ENCODE results near the gene DLG2. TPM values are rescaled to one million over a fixed set of nuclear protein-coding genes. Genes with fewer than 3 reads are reported as not detected.
"Not testable (repeated sequence)": the region's sequence is repeated elsewhere in the genome, so short reads cannot be mapped to it uniquely, and the experiment has no call there.

The DLG2 gene
- total RNA-seq, 3 donors from 2014 or later (not counting 1 experiment from before 2014, with no cell fraction given) = 1.7 to 2.9 (median 2.2) TPM

DNA sequence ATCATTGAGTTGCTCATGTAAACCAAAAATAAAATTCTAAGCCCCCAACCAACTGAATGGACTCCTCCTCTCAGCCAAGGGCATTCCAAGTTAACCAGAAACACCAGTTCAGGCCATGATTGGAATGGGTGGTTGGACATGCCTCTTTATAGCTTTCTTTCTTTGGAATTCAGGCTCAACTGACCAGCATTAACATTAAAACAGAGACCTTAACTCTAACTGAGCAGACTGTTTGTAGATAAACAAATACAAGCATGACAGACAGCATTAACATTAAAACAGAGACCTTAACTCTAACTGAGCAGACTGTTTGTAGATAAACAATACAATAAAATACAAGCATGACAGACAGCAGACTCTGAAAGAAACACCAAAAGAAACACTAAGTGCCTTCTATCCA, 278.2 kb downstream of the DLG2 start:
- H3K36me3 ChIP-seq (ENCODE audit: control insufficient read depth, insufficient read depth, low read length) = no peaks in the 10 kb centered on the region
- Mint-ChIP-seq H3K4me1 (no peaks in the 10 kb centered on the region), H3K27me3 (ENCODE audit: low read depth in 2 of 2) (no peaks in the 10 kb centered on the region), H3K36me3 (no peaks in the 10 kb centered on the region), H3K9me3 (peaks cover 17 to 20% of the 10 kb centered on the region in 2 donors), H3K27ac (no peak overlapping the region), H3K4me3 (no peak overlapping the region)
- no peaks in the 10 kb centered on the region for H3K27me3 ChIP-seq (ENCODE audit: control insufficient read depth, insufficient read depth, low read length)
- intact Hi-C loops (cut with micrococcal nuclease) = no loop called here
- H3K9me3 ChIP-seq (ENCODE audit: control insufficient read depth, insufficient read depth, low read length) = peaks cover 11% of the 10 kb centered on the region
- H3K27ac ChIP-seq (ENCODE audit: low read length) = no peak overlapping the region
- H3K4me3 ChIP-seq (ENCODE audit: low read length) = no peak overlapping the region
- TF ChIP-seq, protein P1, sequence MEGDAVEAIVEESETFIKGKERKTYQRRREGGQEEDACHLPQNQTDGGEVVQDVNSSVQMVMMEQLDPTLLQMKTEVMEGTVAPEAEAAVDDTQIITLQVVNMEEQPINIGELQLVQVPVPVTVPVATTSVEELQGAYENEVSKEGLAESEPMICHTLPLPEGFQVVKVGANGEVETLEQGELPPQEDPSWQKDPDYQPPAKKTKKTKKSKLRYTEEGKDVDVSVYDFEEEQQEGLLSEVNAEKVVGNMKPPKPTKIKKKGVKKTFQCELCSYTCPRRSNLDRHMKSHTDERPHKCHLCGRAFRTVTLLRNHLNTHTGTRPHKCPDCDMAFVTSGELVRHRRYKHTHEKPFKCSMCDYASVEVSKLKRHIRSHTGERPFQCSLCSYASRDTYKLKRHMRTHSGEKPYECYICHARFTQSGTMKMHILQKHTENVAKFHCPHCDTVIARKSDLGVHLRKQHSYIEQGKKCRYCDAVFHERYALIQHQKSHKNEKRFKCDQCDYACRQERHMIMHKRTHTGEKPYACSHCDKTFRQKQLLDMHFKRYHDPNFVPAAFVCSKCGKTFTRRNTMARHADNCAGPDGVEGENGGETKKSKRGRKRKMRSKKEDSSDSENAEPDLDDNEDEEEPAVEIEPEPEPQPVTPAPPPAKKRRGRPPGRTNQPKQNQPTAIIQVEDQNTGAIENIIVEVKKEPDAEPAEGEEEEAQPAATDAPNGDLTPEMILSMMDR (IDR thresholded peaks at IDR 0.05) = no peak
- ATAC-seq (no peak), DNase-seq (no peak)
- no peaks in the 10 kb centered on the region for H3K4me1 ChIP-seq (ENCODE audit: control insufficient read depth, insufficient read depth, low read length)

DNA sequence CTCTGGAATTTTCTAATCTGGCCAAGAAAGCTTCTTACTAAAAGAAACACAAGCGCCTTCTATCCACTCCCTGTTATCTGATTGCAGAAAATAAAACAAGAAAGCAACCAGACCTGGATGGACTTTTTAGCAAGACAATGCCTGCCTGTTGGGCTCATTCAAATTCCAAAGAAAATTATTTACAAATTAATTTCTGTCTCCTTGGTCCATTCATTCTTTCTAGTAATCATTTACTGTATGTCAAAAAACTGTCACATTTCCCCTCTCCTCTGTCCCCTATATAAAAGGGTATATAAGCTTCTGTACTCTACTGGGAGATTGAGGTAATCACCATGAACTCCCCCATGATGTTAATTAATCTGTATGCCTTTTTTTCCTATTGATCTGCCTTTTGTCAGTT, 279.9 kb downstream of the DLG2 start:
- H3K9me3 Mint-ChIP-seq = peaks cover 23 to 26% of the 10 kb centered on the region in 2 donors
- TF ChIP-seq, protein P1 (IDR thresholded peaks at IDR 0.05) = no peak
- intact Hi-C loops (cut with micrococcal nuclease) = no loop called here

DNA sequence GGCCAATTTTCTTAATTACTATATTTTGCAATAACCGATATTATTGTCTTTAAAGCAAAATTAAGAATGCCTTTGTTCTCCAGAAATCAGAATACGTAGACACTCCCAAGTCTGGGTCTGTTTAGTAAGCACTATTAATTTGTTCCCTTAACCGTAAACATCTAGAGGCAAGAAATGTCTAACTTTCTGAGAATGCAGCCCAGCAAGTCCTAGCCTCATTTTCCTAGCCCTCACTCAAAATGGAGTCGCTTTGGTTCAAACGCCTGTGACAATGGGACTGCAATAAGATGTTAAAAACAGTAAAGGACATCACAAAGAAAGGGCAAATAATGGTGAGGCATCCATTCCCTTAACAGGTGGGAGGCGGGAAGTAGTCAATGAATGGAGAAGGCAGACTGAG, 280.7 kb downstream of the DLG2 start:
- H3K36me3 Mint-ChIP-seq = no peaks in the 10 kb centered on the region
- Histone ChIP-seq H3K36me3 (ENCODE audit: control insufficient read depth, insufficient read depth, low read length) (no peaks in the 10 kb centered on the region), H3K27ac (ENCODE audit: low read length) (no peak overlapping the region), H3K4me3 (ENCODE audit: low read length) (no peak overlapping the region), H3K4me1 (ENCODE audit: control insufficient read depth, insufficient read depth, low read length) (no peaks in the 10 kb centered on the region), H3K9me3 (ENCODE audit: control insufficient read depth, insufficient read depth, low read length) (peaks cover 8% of the 10 kb centered on the region), H3K27me3 (ENCODE audit: control insufficient read depth, insufficient read depth, low read length) (no peaks in the 10 kb centered on the region)
- no peaks in the 10 kb centered on the region for H3K4me1 Mint-ChIP-seq
- H3K27ac Mint-ChIP-seq = no peak overlapping the region
- no peak overlapping the region for H3K4me3 Mint-ChIP-seq
- 95% methylated on average over 6 of the region's 6 CpGs for WGBS (ENCODE audit: insufficient coverage)
- TF ChIP-seq, protein P1 (IDR thresholded peaks at IDR 0.05) = no peak
- peaks cover 21 to 23% of the 10 kb centered on the region in 2 donors for H3K9me3 Mint-ChIP-seq
- ATAC-seq (no peak), DNase-seq (no peak)
- intact Hi-C loops (cut with micrococcal nuclease) = no loop called here
- H3K27me3 Mint-ChIP-seq (ENCODE audit: low read depth in 2 of 2) = no peaks in the 10 kb centered on the region

More for the DNA sequence above, 279.9 kb downstream of the DLG2 start:
- peaks cover 11% of the 10 kb centered on the region for H3K9me3 ChIP-seq (ENCODE audit: control insufficient read depth, insufficient read depth, low read length)
- DNase-seq = no peak
- Mint-ChIP-seq H3K27ac (no peak overlapping the region), H3K36me3 (no peaks in the 10 kb centered on the region), H3K4me3 (no peak overlapping the region), H3K4me1 (no peaks in the 10 kb centered on the region), H3K27me3 (ENCODE audit: low read depth in 2 of 2) (no peaks in the 10 kb centered on the region)
- H3K36me3 ChIP-seq (ENCODE audit: control insufficient read depth, insufficient read depth, low read length) = no peaks in the 10 kb centered on the region
- no peaks in the 10 kb centered on the region for H3K27me3 ChIP-seq (ENCODE audit: control insufficient read depth, insufficient read depth, low read length)
- no peak for ATAC-seq
- no peak overlapping the region for H3K4me3 ChIP-seq (ENCODE audit: low read length)
- H3K27ac ChIP-seq (ENCODE audit: low read length) = no peak overlapping the region
- no peaks in the 10 kb centered on the region for H3K4me1 ChIP-seq (ENCODE audit: control insufficient read depth, insufficient read depth, low read length)
- 92% methylated on average over 1 of the region's 1 CpG for WGBS (ENCODE audit: insufficient coverage)

DNA sequence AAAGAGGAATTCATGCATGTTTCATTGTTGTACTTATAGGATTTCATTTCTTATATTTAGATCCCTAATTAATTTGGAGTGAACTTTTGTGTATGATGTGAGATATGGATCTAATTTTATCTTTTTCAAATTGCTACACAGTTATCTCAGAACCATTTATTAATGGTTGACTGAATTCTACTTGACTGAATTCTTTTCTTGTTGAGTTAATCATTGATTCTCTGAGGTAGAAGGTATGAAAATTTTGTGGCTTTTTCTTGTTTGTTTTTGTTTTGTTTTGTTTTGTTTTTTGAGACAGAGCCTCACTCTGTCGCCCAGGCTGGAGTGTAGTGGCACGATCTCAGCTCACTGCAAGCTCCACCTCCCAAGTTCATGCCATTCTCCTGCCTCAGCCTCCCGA, 286.3 kb downstream of the DLG2 start:
- H3K27ac Mint-ChIP-seq; H3K36me3 Mint-ChIP-seq; H3K27ac ChIP-seq (ENCODE audit: low read length); H3K4me1 ChIP-seq (ENCODE audit: control insufficient read depth, insufficient read depth, low read length); intact Hi-C loops (cut with micrococcal nuclease); H3K4me3 Mint-ChIP-seq; DNase-seq; H3K4me1 Mint-ChIP-seq; H3K27me3 ChIP-seq (ENCODE audit: control insufficient read depth, insufficient read depth, low read length); H3K4me3 ChIP-seq (ENCODE audit: low read length); H3K27me3 Mint-ChIP-seq (ENCODE audit: low read depth in 2 of 2); H3K36me3 ChIP-seq (ENCODE audit: control insufficient read depth, insufficient read depth, low read length); ATAC-seq: not testable (repeated sequence)
- H3K9me3 ChIP-seq (ENCODE audit: control insufficient read depth, insufficient read depth, low read length) = peaks cover 13% of the 10 kb centered on the region
- 96% methylated on average over 3 of the region's 3 CpGs for WGBS (ENCODE audit: insufficient coverage)
- peaks cover 11 to 13% of the 10 kb centered on the region in 2 donors for H3K9me3 Mint-ChIP-seq
